HEK293T (cell line): ENCODE measurements around the gene BTN3A1.

Experiments
- CTCF ChIA-PET: fragments of 350-600 bp; formaldehyde crosslinking; extraction: SDS; loops from one replicate; lab custom pipeline; 2021; ENCODE audit warnings: antibody characterized with exemption, inconsistent platforms; lab: Yijun Ruan, JAX
- POLR2A ChIA-PET: fragments of 350-600 bp; formaldehyde crosslinking; extraction: SDS; loops from one replicate; lab custom pipeline; 2020; ENCODE audit warnings: antibody characterized with exemption, inconsistent platforms; lab: Yijun Ruan, JAX
- DNase-seq: peaks from one replicate; pipeline ENCODE4 v3.0.0; 2012; ENCODE audit warnings: mixed read lengths; ENCODE audit errors: extremely low spot score
- ARNT ChIP-seq: fragments of 450-650 bp; IDR thresholded peaks from 2 replicates; pipeline ENCODE4 v1.6.1; 2017; ENCODE audit warnings: mild to moderate bottlenecking
- BHLHE40 ChIP-seq: fragments of 450-650 bp; IDR thresholded peaks from 2 replicates; pipeline ENCODE4 v1.6.1; 2016; ENCODE audit warnings: mild to moderate bottlenecking, moderate library complexity, borderline replicate concordance
- CTBP1 ChIP-seq: fragments of 450-650 bp; IDR thresholded peaks from 2 replicates; pipeline ENCODE4 v1.6.1; 2016; ENCODE audit warnings: borderline replicate concordance
- ELF4 ChIP-seq: fragments of 450-650 bp; IDR thresholded peaks from 2 replicates; pipeline ENCODE4 v1.6.1; 2017; ENCODE audit warnings: antibody characterized with exemption
- FOXA1 ChIP-seq: fragments of 450-650 bp; IDR thresholded peaks from 2 replicates; pipeline ENCODE4 v1.6.1; 2016; ENCODE audit warnings: mild to moderate bottlenecking
- FOXK2 ChIP-seq: fragments of 450-650 bp; IDR thresholded peaks from 2 replicates; pipeline ENCODE4 v1.6.1; 2016; ENCODE audit warnings: mild to moderate bottlenecking
- FOXM1 ChIP-seq: fragments of 450-650 bp; IDR thresholded peaks from 2 replicates; pipeline ENCODE4 v1.6.1; 2017; ENCODE audit warnings: mild to moderate bottlenecking, borderline replicate concordance
- HDGF ChIP-seq: fragments of 450-650 bp; IDR thresholded peaks from 2 replicates; pipeline ENCODE4 v1.6.1; 2017; ENCODE audit warnings: antibody characterized with exemption, borderline replicate concordance
- L3MBTL2 ChIP-seq: fragments of 450-650 bp; conservative IDR thresholded peaks from 2 replicates; pipeline ENCODE4 v1.6.1; 2016; ENCODE audit warnings: mild to moderate bottlenecking
- LEF1 ChIP-seq: fragments of 450-650 bp; IDR thresholded peaks from 2 replicates; pipeline ENCODE4 v1.6.1; 2017; ENCODE audit warnings: mild to moderate bottlenecking, borderline replicate concordance
- NFRKB ChIP-seq: fragments of 450-650 bp; IDR thresholded peaks from 2 replicates; pipeline ENCODE4 v1.6.1; 2016; ENCODE audit warnings: mild to moderate bottlenecking, moderate library complexity
- SP1 ChIP-seq: fragments of 450-650 bp; IDR thresholded peaks from 2 replicates; pipeline ENCODE4 v1.6.1; 2017
- SUZ12 ChIP-seq: fragments of 450-650 bp; IDR thresholded peaks from 2 replicates; pipeline ENCODE4 v1.6.1; 2016; ENCODE audit warnings: mild to moderate bottlenecking
- TARDBP ChIP-seq: fragments of 450-650 bp; IDR thresholded peaks from 2 replicates; pipeline ENCODE4 v1.6.1; 2016
- ZNF384 ChIP-seq: fragments of 450-650 bp; IDR thresholded peaks from 2 replicates; pipeline ENCODE4 v1.6.1; 2016
- TF ChIP-seq, protein P1 (sequence below): fragments of 450-650 bp; IDR thresholded peaks from 2 replicates; pipeline ENCODE4 v1.6.1; 2016

Gene BTN3A1

DNA sequence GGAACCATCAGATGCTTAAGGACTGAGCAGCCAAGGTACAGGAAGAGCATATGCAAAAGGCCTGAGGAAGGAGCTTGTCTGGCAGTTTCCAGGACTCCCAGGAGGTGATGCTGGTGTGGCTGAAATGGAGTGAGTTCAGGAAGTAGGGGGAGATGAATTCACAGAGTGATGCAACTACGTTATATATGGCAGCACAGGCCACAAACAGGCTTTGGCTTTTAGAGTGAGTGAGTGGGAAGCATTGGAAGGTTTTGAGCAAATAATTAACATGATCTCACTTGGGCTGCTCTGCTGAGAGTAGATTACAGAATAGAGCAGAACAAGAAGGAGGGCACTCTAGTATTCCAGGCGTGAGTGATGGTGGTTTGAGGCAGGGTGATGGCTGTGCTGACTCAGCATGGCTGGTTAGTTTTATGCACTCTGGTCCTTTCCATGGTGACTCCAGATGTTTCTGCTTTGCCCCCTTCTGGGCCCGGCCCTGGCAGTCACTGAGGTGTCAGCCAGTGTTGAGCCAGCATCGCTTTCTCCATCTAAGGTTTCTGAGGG lies 12.7 kb upstream of the BTN3A1 start:
- POLR2A ChIA-PET = no interaction called here
- TF ChIP-seq ARNT (no peak), NFRKB (no peak), CTBP1 (no peak), ELF4 (no peak), SUZ12 (no peak), BHLHE40 (no peak), HDGF (no peak), TARDBP (no peak), L3MBTL2 (no peak), ZNF384 (no peak), FOXK2 (no peak), FOXM1 (no peak), SP1 (no peak), FOXA1 (no peak), LEF1 (no peak)
- TF ChIP-seq, protein P1, sequence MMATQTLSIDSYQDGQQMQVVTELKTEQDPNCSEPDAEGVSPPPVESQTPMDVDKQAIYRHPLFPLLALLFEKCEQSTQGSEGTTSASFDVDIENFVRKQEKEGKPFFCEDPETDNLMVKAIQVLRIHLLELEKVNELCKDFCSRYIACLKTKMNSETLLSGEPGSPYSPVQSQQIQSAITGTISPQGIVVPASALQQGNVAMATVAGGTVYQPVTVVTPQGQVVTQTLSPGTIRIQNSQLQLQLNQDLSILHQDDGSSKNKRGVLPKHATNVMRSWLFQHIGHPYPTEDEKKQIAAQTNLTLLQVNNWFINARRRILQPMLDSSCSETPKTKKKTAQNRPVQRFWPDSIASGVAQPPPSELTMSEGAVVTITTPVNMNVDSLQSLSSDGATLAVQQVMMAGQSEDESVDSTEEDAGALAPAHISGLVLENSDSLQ = no peak
- DNase-seq = no peak
- CTCF ChIA-PET = no interaction called here

DNA sequence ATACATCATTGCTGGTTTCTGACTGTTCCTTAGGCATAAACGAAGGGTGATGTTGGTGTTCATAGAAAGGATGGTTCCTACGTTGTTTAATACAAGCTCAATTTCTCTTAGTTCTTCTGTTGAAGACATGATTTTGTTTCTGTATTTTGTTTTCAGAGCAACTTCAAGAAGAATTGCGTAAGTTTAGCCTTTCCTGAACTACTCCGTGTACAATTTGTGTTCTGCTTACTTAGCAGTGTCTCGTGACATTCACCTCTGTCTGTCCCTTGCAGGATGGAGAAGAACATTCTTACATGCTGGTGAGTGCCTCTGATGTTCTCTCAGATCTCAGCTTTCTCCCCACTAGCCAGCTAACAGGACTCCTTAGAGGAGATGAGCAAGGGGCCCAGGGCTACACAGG lies 11.5 kb upstream of the BTN3A1 start:
- DNase-seq = no peak
- TF ChIP-seq L3MBTL2 (no peak), ARNT (no peak), SUZ12 (no peak), LEF1 (no peak), FOXA1 (no peak)
- CTCF ChIA-PET = no interaction called here
- POLR2A ChIA-PET = no interaction called here

DNA sequence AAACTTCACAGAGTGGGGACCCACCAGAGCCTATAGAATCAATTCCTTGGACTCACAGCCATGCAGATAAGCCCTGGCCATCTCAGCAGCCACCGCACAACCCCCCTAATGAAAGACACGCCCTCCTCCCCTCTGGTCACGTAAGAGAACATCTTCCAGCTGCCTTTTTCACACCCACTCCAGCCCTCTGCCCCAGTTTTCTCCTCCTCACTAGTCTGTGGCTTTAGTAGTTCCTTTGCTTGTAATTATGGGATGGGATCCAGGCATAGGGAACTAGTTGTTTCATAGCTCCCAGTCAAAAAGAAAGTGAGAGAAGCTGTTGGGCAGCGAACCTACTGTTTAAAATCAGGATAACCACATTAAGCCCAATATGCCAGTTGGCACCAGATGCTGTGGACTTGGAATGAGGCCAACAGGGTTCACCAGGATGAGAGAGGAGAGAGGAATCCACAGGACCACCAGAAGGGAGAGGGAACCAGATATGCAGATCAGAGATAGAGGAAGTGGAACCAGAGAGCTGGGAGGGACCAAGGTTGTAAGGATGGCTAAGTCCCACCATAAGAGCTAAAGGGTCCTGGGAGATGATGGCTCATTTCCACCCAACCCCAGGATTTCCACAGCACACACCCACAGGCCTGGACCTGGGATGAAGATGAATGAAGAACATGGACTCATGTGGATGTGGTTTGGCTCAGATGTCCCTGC lies 9.0 kb upstream of the BTN3A1 start:
- POLR2A ChIA-PET = interaction anchor here (2.0 kb wide), 1 partner anchor 10 kb away, joined by 6 read pairs; the partner anchor contains the start of gene BTN2A2
- DNase-seq = no peak
- no peak for TF ChIP-seq ARNT
- no peak for TF ChIP-seq LEF1
- TF ChIP-seq FOXA1 = no peak
- no peak for TF ChIP-seq FOXK2
- TF ChIP-seq NFRKB = no peak
- TF ChIP-seq CTBP1 = no peak
- no peak for TF ChIP-seq ELF4
- TF ChIP-seq ZNF384 = no peak
- TF ChIP-seq TARDBP = no peak
- TF ChIP-seq BHLHE40 = no peak
- TF ChIP-seq SUZ12 = no peak
- TF ChIP-seq SP1 = no peak
- no peak for TF ChIP-seq HDGF
- no peak for TF ChIP-seq L3MBTL2
- TF ChIP-seq, protein P1 = no peak
- no peak for TF ChIP-seq FOXM1
- CTCF ChIA-PET = no interaction called here

DNA sequence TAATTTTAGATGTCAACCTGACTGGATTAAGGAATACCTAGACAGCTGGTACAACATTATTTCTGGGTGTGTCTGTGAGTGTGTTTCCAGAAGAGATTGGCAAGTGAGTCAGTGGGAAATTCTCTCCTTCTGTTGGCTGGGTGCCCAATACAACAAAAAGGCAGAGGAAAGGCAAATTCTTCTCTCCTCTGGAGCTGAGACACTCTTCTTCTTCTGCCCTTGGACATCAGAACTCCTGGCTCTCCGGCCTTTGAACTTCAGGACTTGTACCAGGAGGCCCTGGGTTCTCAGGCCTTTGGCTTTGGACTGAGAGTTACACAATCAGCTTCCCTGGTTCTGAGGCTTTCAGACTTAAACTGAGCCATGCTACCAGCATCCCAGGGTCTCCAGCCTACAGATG lies 7.8 kb upstream of the BTN3A1 start:
- POLR2A ChIA-PET = interaction anchor here (1.2 kb wide), 1 partner anchor 11 kb away, joined by 4 read pairs; no protein-coding TSS in a partner anchor
- no peak for DNase-seq
- TF ChIP-seq FOXA1 = no peak
- no peak for TF ChIP-seq FOXK2
- TF ChIP-seq ARNT = no peak
- CTCF ChIA-PET = no interaction called here

DNA sequence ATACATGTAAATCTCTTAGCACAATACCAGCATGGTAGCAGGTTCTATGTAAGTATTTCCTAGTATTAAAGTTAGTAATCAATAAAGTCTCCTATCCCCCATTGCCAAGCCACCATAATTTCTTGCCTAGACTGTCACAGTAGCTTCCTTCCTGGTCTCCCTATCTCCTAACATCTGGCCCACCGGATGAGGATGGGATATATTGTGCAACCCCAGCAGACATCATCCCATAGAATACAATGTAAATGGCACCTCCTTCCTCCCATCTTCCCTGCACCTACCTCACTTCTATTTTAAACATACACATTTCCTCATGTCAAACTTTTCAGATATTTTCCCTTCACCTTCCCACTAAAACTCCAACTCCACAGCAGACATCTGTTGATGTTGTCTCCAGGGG lies 3.5 kb upstream of the BTN3A1 start:
- no peak for TF ChIP-seq LEF1
- TF ChIP-seq, protein P1 = no peak
- TF ChIP-seq ELF4 = no peak
- TF ChIP-seq FOXK2 = no peak
- no peak for TF ChIP-seq L3MBTL2
- TF ChIP-seq TARDBP = no peak
- TF ChIP-seq SP1 = no peak
- TF ChIP-seq BHLHE40 = no peak
- no peak for TF ChIP-seq ZNF384
- no peak for TF ChIP-seq HDGF
- no peak for TF ChIP-seq FOXA1
- TF ChIP-seq FOXM1 = no peak
- TF ChIP-seq ARNT = no peak
- TF ChIP-seq NFRKB = no peak
- no peak for TF ChIP-seq SUZ12
- POLR2A ChIA-PET = no interaction called here
- DNase-seq = no peak
- CTCF ChIA-PET = no interaction called here

- ChIA-PET POLR2A (no interaction called here), CTCF (no interaction called here)
- TF ChIP-seq L3MBTL2 = no peak
- no peak for TF ChIP-seq FOXK2
- no peak for TF ChIP-seq HDGF
- TF ChIP-seq TARDBP = no peak
- TF ChIP-seq, protein P1 = no peak
- TF ChIP-seq NFRKB = no peak
- no peak for TF ChIP-seq BHLHE40
- no peak for TF ChIP-seq LEF1
- no peak for TF ChIP-seq FOXM1
- DNase-seq = no peak
These were observed 1.4 kb upstream of the BTN3A1 start for GRCh38 chr6:26400626-26401025.
